ENCODE measurements around the gene FGF14. TPM values are rescaled to one million over a fixed set of nuclear protein-coding genes. Genes with fewer than 3 reads are reported as not detected.
"Not testable (repeated sequence)": the region's sequence is repeated elsewhere in the genome, so short reads cannot be mapped to it uniquely, and the experiment has no call there.

Gene FGF14
- total RNA-seq, 1 experiment from 2014 or later: not detected

DNA sequence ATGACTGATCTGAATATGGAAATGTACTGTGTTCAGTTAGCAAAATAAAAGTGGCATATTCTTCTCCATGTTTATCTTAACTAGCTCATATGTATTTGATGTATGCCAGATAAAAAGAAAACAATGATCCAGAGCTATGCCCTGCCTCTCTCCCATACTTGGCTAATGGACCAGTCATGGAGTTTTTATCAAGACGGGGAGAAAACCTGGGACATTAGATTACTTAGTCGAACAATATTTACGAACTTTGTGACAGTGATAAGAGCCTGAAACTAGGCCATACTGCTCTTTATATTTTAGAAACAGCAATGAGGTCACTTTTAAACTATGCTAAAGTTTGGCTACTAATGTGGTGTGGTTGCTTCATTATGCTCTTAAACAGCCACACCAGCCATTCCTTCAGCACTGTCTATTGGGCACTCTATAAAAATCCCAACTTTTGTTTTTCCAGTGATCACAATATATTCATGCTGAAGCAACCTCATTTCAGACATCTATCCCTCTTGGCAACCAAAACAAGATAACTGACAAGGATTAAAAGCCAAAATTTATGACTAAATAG is 265.0 kb downstream of the FGF14 start:
- DNase-seq (ENCODE audit: low read depth): no peak

DNA sequence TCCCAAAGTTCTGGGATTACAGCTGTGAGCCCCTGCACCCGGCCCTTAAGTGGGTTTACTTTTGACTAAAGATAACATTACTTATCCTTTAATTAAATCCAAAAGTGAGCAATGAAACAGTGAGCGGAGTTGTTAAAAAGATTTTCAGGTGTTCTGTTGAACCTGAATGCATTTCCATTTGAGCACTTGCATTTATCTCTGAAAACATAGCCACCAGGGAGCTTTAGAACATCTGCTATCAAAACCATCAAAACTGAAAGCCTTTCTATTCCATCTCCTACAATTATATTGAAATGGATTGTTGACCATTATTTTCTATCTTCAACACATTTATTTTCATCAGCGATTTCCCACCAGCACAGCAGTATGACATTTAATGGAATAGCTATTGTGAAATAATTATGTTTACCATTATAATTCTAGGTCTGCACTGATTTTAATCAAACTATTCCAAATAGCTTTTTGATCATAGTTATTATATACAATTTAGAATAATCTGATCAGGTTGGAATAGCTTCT is 269.0 kb downstream of the FGF14 start:
- DNase-seq (ENCODE audit: low read depth): no peak

DNA sequence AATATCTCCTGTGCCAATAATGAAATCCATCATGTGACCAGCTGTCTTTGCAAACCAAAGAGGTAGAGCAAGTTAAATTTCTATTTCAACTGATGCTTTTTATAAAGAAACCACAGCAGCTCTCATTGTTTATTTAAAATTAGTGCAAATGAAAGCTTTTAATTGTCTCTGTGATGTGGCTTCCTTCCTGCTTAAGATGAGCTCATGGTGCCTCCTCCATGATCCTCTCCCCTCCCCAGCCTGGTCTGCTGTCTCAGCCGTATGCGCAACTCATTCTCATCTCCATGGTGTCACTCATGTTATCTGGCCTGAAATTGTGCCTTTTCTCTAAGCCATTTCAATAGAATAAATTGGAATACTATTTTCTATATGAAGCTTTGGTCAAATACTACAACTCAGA is 270.6 kb downstream of the FGF14 start:
- peak; percentile 3 for DNase-seq (ENCODE audit: low read depth)

DNA sequence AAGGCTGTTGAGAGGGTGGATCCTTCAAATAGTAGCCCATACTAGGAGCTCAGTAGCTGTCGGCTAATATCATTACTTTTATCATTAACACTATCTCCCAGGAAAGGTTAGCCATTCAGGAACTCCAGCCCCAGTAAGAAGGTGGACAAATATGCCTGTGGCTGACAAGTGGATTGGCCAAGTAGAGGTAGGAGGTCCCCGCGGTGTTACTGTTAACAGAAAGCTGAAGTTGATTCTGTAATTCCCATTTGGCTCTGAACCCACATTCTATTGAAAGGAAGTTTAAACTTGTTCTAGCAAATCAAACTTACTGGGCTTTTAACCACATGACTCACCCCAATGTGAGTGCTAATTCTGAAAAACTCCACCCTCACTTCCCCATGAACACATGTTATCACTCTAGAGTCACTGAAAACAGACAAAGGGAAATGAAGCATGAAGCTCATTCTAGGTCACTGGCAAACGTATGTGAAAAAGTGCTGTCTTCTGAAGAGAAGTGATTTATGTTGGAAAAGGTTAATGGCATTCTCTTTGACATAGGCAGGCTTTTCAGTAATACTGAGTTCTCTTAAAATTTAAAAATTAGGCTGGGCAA is 273.5 kb downstream of the FGF14 start:
- DNase-seq (ENCODE audit: low read depth): peak; percentile 62

DNA sequence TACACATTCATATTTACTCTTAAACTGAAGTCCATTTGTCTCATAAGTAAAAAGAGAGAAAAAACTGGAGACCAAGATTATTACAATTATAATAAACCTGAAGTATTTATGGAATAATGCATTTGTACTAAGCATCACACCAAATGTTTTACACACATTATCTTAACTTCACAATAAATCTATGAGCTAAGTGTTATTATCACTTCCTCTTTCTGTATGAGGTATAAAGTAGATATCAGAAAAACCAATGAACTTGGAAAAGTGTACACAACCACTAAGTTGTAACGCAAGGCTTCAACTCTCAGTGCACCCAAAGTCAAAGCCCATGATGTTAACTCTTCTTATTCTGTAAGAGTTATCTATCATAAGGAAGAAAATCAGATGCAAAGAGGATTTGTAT is 274.7 kb downstream of the FGF14 start:
- no peak for DNase-seq (ENCODE audit: low read depth)

DNA sequence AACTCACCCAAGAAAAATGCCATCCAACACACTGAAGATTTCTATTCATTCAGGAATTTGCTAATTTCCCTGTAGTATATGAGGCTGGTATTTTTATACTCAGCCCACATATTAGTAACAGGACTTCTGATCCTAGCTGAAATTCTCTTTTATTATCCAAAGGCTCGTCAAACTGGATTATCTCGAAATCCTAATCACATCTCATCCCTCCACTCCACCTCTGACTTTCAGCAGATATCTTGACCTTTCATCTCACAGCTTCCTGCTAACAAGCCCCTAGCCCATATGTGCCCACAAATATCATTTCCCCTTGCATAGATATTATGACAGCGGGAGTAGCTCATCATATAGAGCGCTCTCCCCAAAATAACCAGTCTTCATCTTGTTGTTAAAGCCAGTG is 279.7 kb downstream of the FGF14 start:
- DNase-seq (ENCODE audit: low read depth): no peak

DNA sequence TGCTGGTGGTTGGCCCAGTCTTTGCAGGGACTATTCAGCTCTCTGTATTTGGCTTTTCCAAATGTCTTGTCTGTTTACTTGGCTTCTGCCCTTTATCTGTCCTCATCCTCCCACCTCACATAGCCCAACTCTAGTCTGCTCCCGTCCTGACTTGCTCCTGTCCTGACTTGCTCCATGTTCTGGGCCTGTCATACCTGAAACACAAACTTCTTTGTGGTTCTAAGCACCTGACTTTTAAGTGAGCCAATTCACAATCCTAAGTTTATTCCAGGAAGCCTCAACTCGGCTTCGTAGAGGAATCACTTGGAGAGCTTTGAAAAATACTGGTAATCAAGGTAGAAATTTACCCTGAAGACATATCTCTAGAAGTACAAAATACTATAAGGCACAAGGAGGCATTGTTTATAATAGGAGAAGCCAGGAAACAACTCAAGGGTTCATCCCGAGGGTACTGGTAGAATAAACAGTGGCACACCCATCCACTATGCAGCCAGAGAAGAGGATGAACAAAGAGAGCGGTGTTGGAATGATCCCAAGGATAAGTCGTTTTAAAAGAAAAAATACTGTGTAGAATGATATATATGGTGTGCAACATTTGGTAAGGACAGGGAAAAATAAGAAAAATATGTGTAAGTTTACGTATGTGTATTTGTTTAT is 284.5 kb downstream of the FGF14 start:
- no peak for DNase-seq (ENCODE audit: low read depth)

DNA sequence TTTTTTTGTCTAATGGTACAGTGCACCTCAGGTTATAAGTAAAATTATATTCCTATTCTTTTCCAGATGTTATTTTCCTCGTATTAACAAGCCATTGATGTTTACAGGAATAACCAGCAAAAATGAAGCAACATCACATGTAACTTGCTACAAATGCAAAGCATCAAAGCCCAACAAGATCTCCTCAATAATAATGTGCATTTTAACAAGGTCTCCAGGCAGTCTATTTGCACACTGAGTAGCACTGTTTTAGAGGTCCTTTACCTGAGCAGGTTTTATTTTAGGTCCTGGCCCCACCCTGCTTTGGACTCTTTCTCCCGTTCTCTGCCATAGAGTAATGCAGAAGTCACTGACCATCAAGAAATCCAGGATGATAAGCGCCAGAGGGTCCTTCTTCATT is 298.4 kb downstream of the FGF14 start:
- DNase-seq (ENCODE audit: low read depth): no peak

DNA sequence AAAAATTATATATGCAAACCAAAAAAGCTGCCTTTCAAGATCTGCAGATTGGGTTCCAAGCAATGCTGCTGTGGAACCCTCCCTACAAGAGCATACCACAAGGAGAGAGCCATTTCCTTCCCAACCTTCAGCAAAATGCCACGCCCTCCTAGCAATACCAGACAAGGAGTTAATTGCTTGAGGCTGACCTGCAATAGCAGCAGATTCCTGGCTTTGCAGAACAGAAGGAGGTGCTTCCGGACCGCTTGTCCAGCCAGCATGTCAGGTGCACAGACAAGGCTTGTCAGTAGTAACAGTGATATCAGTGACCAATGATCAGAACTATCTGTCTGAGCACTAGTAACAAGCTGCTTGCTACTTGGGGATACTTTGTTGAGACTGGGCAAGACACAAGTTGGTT is 301.6 kb downstream of the FGF14 start:
- DNase-seq (ENCODE audit: low read depth): no peak

DNA sequence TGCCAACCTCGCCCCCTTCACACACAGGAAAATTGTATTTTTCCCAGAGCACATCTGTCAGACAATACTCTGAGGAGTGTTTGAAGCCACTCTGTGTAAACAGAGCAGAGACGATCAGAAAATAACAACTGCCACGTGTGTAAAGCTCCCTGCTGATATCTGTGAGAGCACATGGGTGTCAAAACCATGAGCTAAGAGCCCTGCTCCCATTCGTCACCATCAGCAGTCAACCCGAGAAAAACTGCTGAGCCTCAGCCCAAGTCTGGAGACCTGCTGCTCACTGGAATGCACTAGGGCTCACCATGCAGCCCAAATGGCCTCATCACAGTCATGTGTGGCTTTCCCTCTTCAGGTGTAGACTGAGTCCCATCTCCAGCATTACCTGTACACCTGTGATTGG is 304.1 kb downstream of the FGF14 start:
- DNase-seq (ENCODE audit: low read depth): no peak

DNA sequence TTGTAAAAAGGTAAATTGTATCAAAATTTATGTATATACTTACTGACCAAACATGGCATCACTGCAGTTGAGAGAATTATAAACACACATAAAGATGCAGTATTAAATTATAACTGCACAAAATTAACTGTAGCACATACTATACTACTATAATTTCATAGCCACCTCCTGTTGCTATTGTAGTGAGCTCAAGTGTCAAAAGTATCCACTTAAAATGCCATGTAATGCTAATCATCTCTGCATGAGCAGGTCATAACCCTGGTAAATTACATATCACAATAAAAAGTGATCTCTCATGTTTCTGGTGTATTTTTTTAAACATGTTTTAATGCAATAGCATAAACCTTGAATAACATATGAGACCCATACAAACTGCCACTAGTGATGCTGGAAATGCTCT is 308.6 kb downstream of the FGF14 start:
- not testable (repeated sequence) for DNase-seq (ENCODE audit: low read depth)

DNA sequence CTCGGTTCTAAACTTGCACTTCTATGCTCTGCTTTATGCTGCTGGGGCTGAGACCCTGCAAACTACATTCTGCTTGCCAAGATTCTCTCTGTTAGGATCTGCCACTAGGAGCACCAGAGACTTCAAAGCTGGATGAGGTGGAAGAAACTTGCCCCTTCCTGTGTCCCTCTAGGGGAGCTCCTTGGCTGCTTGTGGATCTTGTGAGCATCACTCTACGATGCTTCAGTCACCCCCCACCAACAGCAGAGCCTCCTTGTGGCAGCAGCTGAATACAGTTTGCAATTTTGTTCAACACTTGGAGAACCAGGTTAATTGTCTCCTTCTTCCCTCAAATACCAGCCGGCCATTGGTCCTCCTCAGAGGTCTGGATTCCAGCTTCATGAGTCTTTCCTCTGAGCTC is 310.6 kb downstream of the FGF14 start:
- peak; percentile 4 for DNase-seq (ENCODE audit: low read depth)

DNA sequence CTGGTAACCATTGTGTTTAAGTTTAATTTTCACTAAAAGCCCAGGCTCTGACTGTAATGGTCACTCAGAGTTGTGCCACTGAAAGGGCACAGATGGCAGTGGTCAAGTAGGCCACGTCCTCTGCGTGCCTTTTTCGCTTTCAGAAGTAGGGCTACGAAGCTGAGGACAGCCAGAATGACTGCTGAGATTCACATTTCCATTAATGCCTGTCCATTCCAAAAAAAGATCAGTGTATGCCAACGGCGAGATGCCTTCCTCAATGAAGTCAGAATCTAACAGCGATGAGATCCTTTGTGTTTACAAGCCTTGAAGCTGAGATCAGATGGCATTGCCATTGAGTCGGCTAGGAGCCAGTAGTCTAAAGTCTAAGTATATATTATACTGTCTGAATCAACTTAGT is 311.3 kb downstream of the FGF14 start:
- no peak for DNase-seq (ENCODE audit: low read depth)

DNA sequence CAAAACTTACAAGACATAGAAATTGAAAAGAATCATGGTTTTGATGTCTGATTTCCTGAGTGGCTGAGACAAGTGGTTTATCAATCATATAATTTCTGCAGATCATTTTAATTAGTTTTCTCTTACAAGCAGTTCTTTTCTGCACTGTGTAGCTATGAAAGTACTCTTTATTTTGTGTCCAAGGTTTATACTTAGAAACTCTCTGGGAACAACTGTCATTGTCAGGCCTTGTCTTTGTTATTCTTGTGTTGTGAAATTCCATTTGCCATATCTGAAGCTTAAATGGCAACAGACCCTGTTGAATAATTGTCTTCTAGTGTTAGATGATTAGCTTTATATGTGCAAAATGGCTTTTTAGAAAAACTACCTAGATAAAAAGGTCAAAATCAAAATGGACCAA is 312.1 kb downstream of the FGF14 start:
- no peak for DNase-seq (ENCODE audit: low read depth)

DNA sequence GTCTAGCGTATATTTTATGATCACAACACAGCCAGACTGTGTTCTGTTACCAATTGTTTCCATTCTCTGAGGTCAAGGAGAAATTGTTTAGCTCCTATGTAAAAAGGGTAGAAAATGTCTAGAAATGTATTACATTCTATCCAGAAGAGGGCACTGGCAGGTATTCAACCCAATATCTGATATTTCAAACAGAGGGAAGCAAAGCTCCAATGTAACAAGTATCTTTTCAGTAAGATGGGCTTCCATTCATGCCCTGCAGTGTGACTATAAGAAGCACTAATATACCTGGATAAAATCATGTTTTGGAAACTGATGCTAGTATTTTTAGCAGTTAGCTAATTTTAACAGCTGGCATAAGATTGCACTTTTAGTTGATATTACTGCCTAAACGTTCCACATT is 312.7 kb downstream of the FGF14 start:
- DNase-seq (ENCODE audit: low read depth): peak; percentile 1

DNA sequence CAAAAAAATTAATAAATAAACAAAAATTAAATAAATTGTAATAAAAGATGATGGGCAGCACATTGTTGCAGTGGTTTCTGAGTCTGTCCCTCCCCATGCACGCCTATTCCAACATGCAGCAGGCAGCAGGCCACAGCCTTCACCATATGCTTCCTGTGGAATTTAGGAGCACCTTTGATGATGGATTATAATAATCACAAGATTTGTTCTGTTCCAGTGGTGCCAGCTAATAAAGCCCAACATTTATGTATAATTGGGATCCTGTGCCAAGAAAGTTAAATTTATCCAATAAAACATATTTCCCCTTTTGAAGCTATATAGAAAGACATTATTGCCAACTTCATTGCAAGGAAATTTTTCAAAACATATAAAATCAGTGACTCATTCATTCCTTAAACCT is 328.6 kb downstream of the FGF14 start:
- no peak for DNase-seq (ENCODE audit: low read depth)

DNA sequence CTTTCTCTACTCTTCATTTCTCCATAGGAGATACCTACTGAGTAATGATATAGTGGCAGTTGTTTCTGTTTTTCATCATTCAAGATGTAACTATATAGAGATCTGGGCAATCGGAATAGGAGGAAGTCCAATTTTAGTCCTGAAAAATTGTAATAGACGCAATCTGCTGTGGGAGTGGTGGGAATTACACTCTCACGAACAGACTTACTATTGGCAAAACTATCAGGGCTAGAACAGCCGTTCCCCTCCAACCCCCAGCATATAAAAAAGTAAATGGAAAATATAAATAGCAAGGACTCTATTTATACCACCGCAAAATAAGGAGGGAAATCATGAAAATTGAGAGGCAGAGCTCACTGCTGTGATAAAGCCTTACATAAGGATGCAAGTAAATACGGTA is 330.1 kb downstream of the FGF14 start:
- DNase-seq (ENCODE audit: low read depth): no peak

DNA sequence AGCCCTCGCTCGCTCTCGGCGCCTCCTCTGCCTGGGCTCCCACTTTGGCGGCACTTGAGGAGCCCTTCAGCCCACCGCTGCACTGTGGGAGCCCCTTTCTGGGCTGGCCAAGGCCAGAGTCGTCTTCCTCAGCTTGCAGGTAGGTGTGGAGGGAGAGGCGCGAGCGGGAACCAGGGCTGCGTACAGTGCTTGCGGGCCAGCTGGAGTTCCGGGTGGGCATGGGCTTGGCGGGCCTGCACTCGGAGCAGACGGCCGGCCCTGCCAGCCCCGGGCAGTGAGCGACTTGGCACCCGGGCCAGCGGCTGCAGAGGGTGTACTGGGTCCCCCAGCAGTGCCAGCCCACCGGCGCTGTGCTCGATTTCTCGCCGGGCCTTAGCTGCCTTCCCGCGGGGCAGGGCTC is 333.5 kb downstream of the FGF14 start:
- not testable (repeated sequence) for DNase-seq (ENCODE audit: low read depth)

DNA sequence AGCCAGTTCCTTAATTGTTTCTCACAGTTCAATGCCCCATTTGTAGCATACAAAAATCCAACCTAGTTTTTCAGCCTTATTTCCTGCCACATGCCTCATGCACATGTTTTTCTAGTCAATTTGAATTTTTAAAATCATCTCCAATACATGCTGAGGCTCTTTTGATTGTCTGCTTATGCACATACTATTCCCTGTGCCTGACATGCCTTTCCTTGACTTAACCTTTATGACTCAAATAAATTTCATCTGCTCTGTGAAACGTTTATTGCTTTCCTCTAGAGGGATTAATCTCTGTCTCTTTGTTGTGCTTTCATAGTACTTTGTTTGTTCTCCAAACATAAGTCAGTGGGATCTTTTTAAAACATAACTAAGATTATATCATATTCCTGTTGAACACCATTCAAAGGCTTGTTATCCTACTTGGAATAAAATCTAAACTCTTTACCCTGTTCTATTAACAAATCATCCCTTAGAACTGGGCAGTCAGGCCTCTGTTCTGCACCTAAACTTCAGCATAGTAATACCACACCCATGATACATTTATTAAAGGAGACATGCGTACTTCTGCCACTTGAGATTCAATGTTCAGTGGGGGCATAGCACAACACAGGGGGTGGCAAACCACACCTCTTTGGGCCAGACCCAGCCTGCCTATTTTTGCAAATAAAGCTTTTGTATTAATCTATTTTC is 346.6 kb downstream of the FGF14 start:
- DNase-seq (ENCODE audit: low read depth): no peak

DNA sequence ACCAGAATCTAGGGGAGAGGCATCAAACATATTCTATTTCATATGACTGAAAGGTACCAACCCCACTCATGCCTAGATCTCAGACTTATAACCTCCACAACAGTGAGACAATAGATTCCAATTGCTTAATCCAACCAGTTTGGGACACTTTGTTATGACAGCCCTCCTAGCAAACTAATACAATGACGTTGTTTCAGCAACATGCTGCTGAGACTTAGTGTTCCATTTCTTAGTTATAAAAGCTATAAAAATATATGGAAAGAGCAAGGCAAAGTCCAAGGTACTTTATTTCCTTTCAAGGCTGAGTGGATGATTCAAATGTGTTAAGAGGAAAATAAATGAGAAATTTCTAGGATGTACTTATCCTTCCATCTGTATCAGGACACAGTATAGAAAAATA is 352.0 kb downstream of the FGF14 start:
- DNase-seq (ENCODE audit: low read depth): no peak

DNA sequence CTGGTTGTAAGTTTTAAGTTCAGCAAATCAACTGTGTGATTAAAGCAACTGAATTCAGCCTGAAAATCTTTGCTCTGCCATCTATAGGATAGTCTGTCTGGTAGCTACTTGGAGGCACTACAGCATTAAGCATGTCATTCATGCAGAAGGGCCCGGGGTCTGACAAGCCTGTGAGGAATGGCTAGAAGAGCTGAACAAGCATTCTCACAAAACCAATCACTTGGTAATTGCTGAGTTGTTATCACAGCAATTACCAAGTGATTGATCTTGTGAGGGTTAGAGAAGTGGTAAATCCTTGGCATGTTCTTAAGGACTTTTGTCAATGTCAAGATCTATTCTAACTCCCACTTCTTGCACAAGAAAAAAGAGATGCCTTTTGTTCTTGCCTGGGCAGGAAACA is 356.1 kb downstream of the FGF14 start:
- DNase-seq (ENCODE audit: low read depth): no peak

DNA sequence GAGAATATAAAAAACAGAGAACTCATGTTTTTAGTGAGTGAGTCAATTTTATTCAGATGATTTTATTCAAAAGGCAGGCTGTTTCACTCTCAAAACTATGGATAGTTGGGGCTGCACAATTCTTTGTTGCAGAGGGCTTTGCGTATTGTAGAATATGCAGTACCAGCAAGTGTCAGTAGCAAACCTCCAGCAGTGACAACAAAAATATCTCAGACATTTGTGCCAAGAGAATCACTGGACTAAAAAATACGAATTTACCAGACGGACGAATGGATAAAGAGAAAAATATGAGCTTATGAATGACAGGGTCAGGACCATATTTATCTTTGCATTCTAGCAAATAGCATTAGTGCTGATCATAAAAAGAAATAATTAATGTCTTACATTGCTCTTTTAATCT is 359.1 kb downstream of the FGF14 start:
- DNase-seq (ENCODE audit: low read depth): no peak

DNA sequence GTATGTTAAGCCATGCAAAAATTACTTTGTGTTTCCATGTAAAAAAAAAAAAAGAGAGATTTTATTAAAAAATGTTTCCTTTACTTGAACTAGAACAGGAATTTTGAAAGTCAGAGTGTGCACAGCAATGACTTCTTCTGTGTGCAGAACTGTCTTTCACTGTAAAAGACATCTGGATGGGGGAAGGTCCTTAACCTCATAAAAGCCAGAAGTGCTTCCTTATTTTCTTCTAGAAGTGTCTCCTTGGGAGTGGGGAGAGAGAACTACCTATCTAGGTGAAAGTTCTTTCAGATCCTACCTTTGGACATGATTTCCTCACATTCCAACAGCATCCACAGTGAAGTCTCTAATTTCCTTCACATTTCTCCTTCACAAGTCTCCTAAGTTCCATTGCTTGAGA is 360.3 kb downstream of the FGF14 start:
- no peak for DNase-seq (ENCODE audit: low read depth)

Data from M059J (cell line).